ENCODE data around the gene WWOX. TPM values are rescaled to one million over a fixed set of nuclear protein-coding genes. Genes with fewer than 3 reads are reported as not detected.

WWOX gene
- total RNA-seq, 1 donor from 2014 or later: 11.2 TPM

- ATAC-seq: no peak
These were observed 377.2 kb downstream of the WWOX start for GRCh38 chr16:78476615-78477014.

GRCh38 chr16:78478267-78478861, 378.9 kb downstream of the WWOX start:
- ATAC-seq: no peak

- ATAC-seq: no peak
These were observed 380.3 kb downstream of the WWOX start for GRCh38 chr16:78479723-78480122.

DNA sequence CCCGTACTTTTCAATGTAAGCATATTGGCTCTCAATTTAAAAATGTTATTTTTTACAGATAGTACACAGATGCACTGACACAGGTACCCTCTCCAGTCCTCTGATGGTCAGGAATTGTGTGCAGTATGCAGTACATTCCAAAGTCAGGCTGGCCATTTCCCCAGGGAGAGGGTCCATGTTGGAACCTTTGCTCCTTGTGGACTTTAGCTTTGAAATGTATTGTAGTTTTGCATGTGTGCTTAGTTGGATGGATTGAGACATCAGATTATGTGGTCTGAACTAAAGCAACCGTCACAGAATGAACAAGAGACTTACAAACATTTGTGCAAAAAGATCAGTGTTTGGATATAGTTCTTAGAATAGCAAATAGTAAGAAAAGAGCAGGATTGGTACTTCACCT, 381.1 kb downstream of the WWOX start:
- ATAC-seq: no peak

DNA sequence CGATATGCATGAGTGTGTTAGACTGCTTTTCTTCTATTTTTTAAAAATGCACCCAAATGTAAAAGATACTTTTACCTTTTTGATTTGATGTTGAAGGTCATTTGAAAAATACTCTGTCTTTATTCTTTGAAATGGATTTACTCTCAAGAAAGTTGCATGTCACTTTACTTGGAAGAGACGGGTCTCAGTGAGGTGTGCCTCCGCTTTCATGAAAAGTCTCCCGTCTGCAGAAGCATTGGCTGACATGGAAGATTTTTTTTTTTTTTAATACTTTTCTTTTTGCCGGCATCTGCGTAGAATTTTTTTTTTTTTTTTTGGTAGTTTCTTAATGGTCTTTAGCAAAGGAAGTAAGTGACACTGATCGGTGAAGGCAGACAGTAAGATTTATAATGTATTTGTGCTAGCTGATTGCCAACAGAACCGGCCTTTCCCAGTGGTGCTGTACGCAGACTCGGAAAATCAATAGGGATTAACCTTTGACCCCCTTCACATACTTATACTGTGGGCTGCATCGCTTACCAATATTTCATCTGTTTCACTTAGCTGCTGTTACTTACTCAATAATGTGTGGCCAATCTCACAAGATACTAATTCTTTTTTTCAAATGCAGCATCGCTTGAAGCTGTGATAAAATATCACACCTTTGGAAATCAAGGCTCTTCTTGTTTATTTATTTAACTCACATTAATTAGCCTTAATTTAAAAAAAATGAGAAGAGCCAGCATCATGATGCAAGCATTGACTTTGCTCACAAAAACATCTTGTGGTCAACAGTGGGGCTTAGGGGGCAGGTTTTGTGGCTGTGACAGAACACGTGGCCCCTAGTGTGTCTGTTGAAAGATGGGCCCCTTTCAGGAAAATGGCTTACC, 383.9 kb downstream of the WWOX start:
- ATAC-seq: no peak

- ATAC-seq: no peak
These were observed 385.1 kb downstream of the WWOX start for GRCh38 chr16:78484509-78485058.

DNA sequence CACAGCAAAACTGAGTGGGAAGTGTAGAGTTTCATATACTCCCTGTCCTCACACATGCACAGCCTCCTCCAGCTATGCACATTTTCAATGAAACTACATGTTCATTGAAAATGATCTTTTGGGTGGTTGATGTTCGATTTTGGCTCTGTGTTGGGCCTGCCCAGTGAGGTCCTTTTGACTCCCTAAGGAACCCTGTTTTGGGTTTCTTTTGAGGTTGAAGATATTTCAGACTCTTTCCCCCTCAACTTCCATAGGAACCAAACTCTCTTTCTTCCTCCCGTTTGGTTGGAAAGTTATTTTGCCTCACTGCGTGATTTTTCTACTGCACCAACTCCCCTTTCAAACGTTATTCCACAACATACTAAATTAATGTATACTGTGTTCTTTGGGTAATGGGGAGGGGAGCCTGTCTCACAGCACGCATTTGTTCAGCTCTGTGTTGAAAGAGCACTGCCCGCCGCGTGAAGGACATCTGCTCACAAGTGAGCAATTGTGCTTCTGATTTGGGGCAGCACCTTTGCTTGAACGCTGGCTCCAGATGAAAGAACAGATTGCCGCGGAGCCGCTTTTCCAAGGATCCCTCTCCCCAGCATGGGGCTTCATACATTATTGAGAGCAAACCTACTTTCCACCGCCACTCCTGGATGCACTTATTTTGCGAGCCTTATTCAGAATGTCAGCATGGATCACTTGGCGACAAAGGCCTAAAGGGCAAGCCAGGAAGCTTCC, 385.9 kb downstream of the WWOX start:
- ATAC-seq: no peak

DNA sequence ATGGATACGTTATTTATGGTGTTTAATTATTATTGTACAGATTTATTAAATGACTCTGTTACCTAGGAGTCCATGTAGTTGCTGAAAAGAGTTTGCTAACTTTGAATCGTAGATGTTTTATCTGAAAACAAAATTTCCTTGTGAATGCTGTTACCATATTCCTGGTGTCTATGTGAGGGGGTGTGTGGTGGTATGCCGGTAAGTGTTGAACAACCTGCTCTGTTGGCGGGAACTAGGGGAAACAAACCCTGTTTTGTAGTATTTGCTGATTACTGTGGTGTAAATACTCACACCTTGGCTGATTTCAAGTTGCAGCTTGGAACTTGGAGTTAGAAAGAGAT, 386.4 kb downstream of the WWOX start:
- ATAC-seq: no peak

- no peak for ATAC-seq
These were observed 388.0 kb downstream of the WWOX start for GRCh38 chr16:78487471-78487870.

GRCh38 chr16:78489072-78489471, 389.6 kb downstream of the WWOX start:
- no peak for ATAC-seq

GRCh38 chr16:78489631-78490030, 390.2 kb downstream of the WWOX start:
- ATAC-seq: no peak

DNA sequence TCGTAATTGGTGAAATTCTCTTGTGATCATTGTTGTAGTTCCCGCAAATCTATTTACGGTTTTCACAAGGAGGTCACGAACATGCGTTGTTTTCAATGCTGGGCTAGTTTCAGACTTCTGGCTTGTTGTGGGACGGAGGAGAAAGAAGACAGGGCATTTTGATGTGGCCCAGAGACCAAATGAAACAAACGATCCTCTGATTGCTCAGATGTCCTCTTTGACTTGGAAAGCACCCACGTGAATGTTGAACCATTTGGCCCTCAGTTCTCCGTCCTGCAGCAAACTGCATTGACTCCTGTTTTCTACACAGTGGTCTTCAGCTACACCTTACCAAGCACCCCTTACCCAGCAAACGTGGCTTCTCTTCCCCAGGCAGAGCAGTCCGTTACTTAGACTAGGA, 391.0 kb downstream of the WWOX start:
- ATAC-seq: no peak

- no peak for ATAC-seq
These were observed 391.4 kb downstream of the WWOX start for GRCh38 chr16:78490847-78491246.

DNA sequence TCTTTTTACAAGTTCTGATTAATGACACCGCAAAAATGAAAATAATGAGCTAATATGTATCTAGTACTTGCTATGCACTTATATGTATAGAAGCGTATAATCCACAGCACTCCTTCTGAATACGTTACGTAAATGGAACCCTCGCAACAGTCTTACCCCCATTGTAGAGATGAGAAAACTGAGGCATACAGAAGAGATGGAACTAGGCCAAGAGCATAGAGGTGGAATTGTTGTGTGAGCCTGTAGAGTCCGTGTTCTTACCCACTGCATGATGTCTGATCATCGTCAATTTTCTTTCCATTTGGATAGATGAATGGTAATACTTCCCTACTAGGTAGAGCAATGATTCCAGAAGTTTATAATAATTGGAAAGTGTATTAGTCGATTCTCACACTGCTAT, 394.1 kb downstream of the WWOX start:
- no peak for ATAC-seq

DNA sequence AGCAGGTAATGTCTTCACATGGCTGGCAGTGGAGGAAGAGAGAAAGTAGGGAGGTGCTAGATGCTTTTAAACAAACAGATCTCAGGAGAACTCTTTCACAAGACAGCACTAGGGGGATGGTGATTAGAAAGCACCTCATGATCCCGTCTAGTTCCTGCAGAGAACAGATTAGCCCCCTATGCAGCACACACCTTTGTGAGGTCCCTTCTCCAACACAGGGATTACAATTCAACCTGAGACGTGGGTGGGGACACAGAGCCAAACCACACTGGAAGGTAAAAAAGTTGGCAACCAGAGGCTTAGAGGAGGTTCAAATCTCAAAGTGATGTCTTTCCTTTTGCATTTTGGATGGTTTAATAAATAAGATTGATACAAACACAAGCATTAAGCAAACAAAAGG, 394.7 kb downstream of the WWOX start:
- no peak for ATAC-seq

DNA sequence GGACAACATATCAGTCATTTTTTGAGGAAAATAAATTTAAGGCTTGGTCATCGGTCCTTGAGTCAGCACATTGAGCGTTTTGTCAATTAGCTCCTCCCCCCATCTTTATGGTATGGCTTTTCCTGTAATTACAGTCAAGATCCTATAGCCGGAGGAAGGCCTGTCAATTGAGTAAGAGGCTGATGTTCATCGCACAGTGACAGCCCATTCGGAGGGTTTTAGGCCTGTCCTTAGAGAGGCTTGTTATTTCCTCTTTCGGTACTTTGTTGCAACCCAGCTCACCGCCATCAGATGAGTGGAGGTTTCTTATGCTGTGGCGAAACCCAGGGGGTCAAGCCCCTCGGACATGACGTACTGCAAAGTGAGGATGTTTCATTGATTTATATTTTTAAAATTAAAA, 395.2 kb downstream of the WWOX start:
- ATAC-seq: no peak

GRCh38 chr16:78496189-78496588, 396.7 kb downstream of the WWOX start:
- no peak for ATAC-seq

DNA sequence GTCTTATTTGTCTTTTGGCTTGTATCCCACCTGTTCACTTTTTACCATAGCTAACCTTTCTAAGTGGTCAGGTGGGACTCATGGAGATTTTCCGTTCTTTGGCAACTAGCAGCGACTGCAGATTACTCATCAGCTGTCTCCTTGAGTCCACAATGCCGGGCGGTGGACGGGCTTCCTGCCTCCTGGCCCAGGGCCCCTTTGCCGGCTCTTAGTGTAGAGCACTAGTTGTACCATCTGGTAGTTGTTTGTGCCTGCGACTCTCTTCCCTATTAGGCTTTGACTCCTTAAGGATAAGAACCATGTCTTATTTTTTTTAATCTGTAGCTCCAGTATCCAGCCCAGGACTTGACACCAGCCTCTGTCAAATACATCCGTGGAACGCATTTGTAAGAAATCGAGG, 399.9 kb downstream of the WWOX start:
- ATAC-seq: no peak

GRCh38 chr16:78500659-78501270, 401.3 kb downstream of the WWOX start:
- ATAC-seq: no peak

- no peak for ATAC-seq
These were observed 402.3 kb downstream of the WWOX start for GRCh38 chr16:78501744-78502143.

DNA sequence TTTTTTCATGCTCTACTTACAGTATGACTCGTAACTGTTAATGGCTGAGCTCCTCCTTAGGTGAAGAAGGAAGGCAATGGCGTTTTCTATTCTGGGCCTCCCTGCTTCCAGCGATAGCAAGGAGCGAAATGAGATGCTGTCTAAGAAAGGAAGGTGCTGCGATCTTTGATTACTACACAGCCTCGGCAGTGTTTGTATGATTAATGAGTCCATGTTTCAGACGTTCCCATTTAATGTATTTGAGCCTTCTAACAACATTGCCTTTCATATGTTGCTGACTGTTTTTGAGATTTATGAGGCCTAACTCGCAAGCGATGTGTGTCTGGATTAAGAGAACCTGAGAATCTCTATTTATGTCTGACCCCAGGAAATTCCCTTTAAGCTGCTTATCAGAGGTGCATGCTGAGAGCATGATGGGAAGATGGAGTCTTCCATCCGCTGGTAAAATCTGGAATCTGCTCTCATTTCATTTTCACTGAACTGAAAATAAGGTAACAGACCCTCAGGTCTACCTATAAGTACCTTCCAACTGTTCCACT, 403.4 kb downstream of the WWOX start:
- ATAC-seq: no peak

- ATAC-seq: no peak
These were observed 404.1 kb downstream of the WWOX start for GRCh38 chr16:78503602-78504001.

DNA sequence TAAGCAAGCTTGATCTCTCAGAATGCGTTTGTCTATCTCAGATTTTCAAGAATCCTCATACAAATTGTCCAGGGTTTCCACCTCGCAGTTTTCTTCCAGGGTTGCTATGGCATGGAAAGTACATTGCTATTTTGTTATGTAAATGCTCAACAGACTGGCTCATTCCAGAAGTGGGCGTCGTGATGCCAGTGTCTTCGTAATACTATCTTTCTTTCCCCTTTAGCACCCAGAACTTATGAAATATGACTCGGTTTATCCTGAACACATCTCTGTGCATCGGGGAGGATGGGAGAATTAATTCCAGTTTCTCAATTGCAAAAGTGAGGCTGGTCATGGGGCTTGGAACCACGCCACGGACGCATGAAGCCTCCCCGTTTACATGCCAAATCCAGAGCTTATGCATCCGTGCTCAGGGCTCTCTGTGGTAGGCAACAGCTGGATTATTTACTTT, 405.0 kb downstream of the WWOX start:
- ATAC-seq: no peak
